ENCODE measurements around the gene DKK3. TPM values are rescaled to one million over a fixed set of nuclear protein-coding genes. Genes with fewer than 3 reads are reported as not detected.

DKK3 gene
- total RNA-seq, 1 donor from 2014 or later = 204 TPM

DNA sequence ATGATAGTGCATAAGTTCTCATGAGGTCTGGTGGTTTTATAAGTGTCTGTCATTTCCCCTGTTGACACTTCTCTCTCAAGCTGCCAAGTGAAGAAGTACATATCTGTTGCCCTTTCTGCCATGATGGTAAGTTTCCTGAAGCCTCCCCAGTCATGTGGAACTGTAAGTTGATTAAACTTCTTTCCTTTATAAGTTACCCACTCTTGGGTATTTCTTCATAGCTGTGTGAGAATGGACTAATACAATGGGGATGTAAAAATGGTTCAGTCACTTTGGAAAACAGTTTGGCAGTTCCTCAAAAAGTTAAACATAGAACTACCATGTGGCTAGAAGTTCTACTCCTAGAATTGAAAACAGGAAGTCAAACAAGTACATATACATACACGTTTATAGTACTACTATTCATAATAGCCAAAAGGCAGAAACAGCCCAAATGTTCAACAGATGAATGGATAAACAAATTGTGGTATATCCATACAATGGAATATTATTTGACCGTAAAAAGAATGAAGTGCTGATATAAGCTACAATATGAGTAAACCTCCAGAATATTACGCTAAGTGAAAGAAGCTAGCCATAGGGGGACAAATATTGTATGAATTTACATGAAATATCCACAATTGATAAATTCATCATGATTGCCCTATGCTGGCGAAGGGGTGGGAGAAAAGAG is 16.0 kb upstream of the DKK3 start:
- Histone ChIP-seq H3K4me3 (ENCODE audit: low read depth, low read length) (no peak overlapping the region), H3K36me3 (ENCODE audit: control insufficient read depth, insufficient read depth, low read length) (no peaks in the 10 kb centered on the region), H3K27me3 (ENCODE audit: control insufficient read depth, insufficient read depth, low read length) (no peaks in the 10 kb centered on the region)
- TF ChIP-seq, protein P1, sequence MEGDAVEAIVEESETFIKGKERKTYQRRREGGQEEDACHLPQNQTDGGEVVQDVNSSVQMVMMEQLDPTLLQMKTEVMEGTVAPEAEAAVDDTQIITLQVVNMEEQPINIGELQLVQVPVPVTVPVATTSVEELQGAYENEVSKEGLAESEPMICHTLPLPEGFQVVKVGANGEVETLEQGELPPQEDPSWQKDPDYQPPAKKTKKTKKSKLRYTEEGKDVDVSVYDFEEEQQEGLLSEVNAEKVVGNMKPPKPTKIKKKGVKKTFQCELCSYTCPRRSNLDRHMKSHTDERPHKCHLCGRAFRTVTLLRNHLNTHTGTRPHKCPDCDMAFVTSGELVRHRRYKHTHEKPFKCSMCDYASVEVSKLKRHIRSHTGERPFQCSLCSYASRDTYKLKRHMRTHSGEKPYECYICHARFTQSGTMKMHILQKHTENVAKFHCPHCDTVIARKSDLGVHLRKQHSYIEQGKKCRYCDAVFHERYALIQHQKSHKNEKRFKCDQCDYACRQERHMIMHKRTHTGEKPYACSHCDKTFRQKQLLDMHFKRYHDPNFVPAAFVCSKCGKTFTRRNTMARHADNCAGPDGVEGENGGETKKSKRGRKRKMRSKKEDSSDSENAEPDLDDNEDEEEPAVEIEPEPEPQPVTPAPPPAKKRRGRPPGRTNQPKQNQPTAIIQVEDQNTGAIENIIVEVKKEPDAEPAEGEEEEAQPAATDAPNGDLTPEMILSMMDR (IDR thresholded peaks at IDR 0.05; ENCODE audit: insufficient read depth, low read length, poor library complexity, severe bottlenecking) = no peak
- no peak for DNase-seq (ENCODE audit: low read depth)

DNA sequence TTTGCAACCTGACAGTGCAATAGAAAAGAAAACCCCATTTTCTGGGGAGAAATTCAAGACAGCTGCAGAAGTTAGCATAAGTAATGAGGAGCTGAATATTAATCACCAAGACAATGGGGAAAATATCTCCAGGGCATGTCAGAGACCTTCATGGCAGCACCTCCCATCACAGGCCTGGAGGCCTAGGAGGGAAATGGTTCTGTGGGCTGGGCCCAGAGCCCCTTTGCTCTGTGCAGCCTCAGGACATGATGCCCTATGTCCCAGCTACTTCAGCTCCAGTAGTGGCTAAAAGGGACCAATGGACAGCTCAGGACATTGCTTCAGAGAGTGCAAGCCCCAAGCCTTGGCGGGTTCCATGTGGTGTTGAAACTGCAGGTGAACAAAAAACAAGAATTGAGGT is 14.6 kb upstream of the DKK3 start:
- DNase-seq (ENCODE audit: low read depth) = no peak
- H3K27me3 ChIP-seq (ENCODE audit: control insufficient read depth, insufficient read depth, low read length) = no peaks in the 10 kb centered on the region
- TF ChIP-seq, protein P1 (IDR thresholded peaks at IDR 0.05; ENCODE audit: insufficient read depth, low read length, poor library complexity, severe bottlenecking) = no peak
- no peaks in the 10 kb centered on the region for H3K36me3 ChIP-seq (ENCODE audit: control insufficient read depth, insufficient read depth, low read length)
- H3K4me3 ChIP-seq (ENCODE audit: low read depth, low read length) = no peak overlapping the region

DNA sequence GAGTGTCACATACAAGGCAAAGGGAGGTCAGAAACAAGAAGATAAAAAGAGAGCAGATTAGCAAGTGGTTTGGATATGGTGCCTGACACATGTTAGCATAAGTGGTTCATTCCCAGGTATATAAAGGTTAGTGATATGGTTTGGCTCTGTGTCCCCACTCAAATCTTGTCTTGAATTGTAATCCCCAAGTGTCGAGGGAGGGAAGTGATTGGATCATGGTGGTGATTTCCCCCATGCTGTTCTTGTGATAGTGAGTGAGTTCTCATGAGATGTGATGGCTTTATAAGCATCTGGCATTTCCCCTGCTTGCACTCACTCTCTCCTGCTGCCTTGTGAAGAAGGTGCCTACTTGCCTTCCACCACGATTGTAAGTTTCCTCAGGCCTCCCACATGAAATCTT is 12.1 kb upstream of the DKK3 start:
- Histone ChIP-seq H3K4me3 (ENCODE audit: low read depth, low read length) (no peak overlapping the region), H3K36me3 (ENCODE audit: control insufficient read depth, insufficient read depth, low read length) (no peaks in the 10 kb centered on the region), H3K27me3 (ENCODE audit: control insufficient read depth, insufficient read depth, low read length) (no peaks in the 10 kb centered on the region)
- no peak for DNase-seq (ENCODE audit: low read depth)
- TF ChIP-seq, protein P1 (IDR thresholded peaks at IDR 0.05; ENCODE audit: insufficient read depth, low read length, poor library complexity, severe bottlenecking) = no peak

DNA sequence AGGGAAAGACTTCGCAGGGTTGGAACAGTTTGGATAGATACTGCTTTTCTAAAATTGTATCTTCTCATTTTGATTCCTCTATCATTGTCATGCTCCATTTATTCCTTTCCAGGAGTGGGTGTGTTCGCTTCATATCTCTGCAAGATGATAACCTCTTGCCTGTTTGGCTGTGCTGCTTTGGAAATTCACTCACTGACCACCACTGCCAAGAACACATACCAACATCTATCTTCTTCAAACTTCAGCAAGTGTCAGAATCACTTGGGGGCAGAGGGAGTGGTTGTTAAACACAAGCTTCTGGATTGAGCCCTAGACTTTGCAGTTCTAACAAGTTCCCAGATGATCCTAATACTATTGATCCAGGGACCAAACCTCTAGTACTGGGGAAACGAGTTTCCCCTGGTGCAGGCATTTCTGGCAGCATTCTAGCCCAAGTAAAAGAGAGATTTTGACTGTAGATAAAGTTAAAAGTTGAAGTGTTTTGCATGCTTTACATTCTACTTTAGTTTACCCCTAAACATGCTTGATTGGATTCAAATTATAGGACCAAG is 11.5 kb upstream of the DKK3 start:
- TF ChIP-seq, protein P1 (IDR thresholded peaks at IDR 0.05; ENCODE audit: insufficient read depth, low read length, poor library complexity, severe bottlenecking) = no peak
- H3K27me3 ChIP-seq (ENCODE audit: control insufficient read depth, insufficient read depth, low read length) = no peaks in the 10 kb centered on the region
- no peaks in the 10 kb centered on the region for H3K36me3 ChIP-seq (ENCODE audit: control insufficient read depth, insufficient read depth, low read length)
- no peak overlapping the region for H3K4me3 ChIP-seq (ENCODE audit: low read depth, low read length)
- no peak for DNase-seq (ENCODE audit: low read depth)

DNA sequence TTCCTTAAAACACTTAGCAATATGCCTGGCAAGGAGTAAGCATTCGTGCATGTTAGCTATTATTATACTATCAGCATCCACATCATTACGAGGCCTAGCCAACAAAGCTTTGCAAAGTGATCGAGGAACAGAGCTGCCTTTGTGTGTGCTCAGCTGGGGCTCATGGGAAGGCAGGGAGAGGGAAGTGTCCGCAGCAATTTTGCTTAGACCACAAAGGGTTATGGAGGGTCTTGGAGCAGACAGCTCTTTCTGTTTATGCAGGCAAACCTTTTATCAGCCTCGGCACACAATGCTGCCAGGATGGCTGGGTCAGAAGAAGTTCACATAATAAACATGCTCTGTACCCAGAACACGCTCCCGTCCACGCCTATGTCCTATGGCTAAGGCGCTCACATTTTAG is 10.9 kb upstream of the DKK3 start:
- H3K4me3 ChIP-seq (ENCODE audit: low read depth, low read length) = no peak overlapping the region
- TF ChIP-seq, protein P1 (IDR thresholded peaks at IDR 0.05; ENCODE audit: insufficient read depth, low read length, poor library complexity, severe bottlenecking) = no peak
- no peaks in the 10 kb centered on the region for H3K27me3 ChIP-seq (ENCODE audit: control insufficient read depth, insufficient read depth, low read length)
- no peak for DNase-seq (ENCODE audit: low read depth)
- H3K36me3 ChIP-seq (ENCODE audit: control insufficient read depth, insufficient read depth, low read length) = no peaks in the 10 kb centered on the region
